Choroid plexus epithelial cell (primary cell): ENCODE results near the gene GPRC5A.
A peak's percentile ranks its signal among the peaks of the same experiment; 100 is the strongest.

Experiments
- DNase-seq: peaks from one replicate; pipeline ENCODE4 v3.0.0-alpha.2; 2010; ENCODE audit warnings: low read depth
- H3K4me3 ChIP-seq: 2 replicates; pipeline ENCODE4 v1.5.1; 2011; ENCODE audit warnings: low read depth, mild to moderate bottlenecking, control low read depth, low read length, moderate library complexity
- TF ChIP-seq, protein P1 (sequence below): conservative IDR thresholded peaks from 2 replicates; pipeline ENCODE4 v1.5.1; 2011; ENCODE audit warnings: low read depth, mild to moderate bottlenecking, control low read depth, inconsistent platforms, low read length, moderate library complexity

GPRC5A gene

DNA sequence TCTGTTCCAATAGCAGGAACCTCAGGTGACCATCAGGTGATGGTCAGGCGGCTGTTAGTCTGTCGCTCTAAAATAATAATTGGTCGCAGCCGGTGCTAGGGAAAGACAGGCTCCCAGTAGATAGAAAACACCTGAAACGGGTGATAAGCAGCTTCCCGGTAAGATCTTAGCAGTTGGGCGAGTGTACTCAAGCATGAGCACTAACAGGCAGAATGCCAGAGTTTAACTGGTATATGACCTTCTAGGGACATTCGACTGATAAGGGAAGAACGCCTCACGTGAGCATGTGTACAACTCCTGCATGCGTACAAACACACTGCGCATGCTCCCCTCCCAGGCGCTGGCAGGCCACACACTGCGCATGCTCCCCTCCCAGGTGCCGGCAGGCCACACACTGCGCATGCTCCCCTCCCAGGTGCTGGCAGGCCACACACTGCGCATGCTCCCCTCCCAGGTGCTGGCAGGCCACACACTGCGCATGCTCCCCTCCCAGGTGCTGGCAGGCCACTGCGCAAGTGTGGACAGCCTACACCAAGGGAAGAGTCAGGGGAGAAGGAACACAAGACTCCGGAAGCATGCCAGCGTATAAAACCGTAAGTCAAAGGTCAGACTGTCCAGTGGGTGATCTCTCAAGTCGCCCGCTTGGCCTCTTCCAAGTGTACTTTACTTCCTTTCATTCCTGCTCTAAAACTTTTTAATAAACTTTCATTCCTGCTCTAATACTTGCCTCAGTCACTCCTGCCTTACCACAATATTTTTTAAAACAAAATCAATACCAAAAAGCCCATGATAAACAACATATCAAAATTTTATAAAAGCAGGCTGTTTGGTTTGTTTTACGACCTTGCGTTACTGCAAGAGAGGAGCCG, 36.1 kb downstream of the GPRC5A start:
- peak; percentile 91 for DNase-seq
- H3K4me3 ChIP-seq, result peak overlapping the region; percentile 60
- TF ChIP-seq, protein P1, sequence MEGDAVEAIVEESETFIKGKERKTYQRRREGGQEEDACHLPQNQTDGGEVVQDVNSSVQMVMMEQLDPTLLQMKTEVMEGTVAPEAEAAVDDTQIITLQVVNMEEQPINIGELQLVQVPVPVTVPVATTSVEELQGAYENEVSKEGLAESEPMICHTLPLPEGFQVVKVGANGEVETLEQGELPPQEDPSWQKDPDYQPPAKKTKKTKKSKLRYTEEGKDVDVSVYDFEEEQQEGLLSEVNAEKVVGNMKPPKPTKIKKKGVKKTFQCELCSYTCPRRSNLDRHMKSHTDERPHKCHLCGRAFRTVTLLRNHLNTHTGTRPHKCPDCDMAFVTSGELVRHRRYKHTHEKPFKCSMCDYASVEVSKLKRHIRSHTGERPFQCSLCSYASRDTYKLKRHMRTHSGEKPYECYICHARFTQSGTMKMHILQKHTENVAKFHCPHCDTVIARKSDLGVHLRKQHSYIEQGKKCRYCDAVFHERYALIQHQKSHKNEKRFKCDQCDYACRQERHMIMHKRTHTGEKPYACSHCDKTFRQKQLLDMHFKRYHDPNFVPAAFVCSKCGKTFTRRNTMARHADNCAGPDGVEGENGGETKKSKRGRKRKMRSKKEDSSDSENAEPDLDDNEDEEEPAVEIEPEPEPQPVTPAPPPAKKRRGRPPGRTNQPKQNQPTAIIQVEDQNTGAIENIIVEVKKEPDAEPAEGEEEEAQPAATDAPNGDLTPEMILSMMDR, result no peak

DNA sequence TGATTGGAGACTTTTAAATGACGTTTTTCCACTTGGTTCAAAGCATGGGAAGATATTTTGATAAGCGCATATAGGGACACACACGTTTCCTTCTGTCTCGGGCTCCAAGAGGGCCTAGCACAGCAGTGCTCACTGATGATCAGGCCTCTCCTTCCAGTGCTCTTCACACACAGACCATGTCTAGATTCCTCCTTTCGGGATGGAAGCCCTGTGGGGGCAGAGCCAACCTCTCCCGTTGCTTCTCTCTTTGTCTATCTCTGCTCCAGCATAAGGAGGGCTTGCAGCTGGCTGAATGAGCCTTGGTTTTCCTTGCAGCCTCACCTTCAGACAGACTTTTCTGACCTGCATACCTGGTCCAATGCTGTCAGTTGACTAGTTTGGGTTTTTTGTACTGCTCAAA, 38.3 kb downstream of the GPRC5A start:
- no peak for DNase-seq
- H3K4me3 ChIP-seq, result no peak overlapping the region
- TF ChIP-seq, protein P1, result no peak

DNA sequence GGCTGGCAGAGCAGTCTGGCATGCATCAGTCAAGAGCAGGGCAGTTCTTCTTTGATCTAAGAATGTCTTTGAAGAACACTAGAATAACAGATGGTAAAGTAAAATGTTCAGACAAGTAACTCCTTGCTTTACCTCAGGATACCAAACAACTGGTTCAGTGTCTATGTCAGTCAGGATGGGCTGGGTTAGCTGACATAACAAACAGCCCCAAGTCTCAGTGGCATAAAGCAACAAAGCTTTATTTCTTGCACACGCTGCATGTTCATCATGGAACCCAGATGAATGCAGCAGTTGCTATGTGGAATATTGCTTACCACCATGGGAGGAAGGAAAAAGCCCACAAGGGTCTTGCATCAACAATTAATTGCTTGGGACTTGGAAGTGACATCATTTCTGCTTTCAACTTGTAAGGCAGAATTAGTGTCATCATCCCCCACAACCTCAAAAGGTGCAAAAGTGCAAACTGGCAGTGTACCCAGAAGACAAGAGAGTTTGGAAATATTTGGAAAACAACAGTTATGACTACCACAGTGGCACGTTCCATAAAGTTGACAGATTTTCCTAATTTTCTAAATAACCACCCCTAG, 39.4 kb downstream of the GPRC5A start:
- no peak for DNase-seq
- H3K4me3 ChIP-seq, result no peak overlapping the region
- TF ChIP-seq, protein P1, result no peak

DNA sequence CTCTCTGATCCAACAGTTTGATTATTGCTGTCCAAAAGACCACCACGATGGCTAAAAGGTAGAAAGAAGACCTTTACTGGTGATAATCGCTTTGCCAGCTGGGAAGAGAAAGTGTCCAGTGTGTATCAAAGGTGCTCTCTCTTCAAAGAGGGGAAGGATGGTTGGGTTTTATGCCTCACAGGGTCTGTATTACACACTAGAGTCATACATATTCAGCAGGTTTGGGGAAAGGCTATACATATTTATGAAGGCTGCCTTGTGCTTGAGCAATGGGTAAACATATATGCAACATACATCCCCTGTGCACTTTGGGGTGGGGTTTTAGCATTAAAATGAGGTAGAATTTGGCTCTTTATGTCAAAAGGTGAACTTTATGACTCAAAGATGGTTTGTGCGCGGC, 42.4 kb downstream of the GPRC5A start:
- TF ChIP-seq, protein P1, result no peak
- DNase-seq, result no peak
- no peak overlapping the region for H3K4me3 ChIP-seq

DNA sequence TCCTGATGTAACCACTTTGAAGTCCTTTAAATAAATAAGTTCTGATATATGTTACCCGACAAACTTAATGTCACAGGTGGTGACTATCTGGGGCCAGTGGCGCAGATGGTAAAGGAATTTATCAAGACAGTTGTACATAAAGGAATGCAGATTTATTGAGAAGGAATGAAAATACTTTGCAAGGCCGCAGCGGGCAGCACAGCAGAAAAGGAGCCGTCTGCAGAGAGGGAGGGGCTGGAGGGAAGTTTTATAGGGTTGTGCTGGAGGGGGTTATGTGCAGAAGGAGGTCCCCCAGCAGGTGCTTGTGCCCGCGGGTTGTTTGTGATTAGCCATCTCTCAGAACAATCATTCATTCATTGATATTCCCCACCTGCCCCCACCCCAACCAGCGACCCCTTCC, 43.2 kb downstream of the GPRC5A start:
- no peak overlapping the region for H3K4me3 ChIP-seq
- no peak for DNase-seq
- TF ChIP-seq, protein P1, result no peak

DNA sequence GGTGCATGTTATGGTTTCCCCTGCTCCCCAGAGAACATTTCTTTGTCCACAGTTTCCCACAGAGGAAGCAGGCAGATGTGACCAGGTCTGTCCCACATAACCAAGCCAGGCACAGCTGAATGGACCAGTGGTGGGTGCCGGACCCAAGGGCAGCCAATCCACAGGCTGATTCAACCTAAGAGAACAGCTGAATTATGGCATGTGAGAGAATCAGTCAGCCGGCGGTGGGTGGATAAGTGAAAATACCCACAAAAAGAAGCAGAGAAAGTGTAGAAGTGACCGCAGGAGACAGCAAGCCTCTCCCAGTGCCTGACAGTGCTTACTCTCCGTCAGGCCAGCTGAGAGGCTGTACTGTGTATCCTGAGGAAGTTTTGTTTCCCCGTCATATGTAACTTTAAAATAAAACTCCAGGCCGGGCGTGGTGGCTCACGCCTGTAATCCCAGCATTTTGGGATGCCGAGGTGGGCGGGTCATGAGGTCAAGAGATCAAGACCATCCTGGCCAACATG, 45.7 kb downstream of the GPRC5A start:
- TF ChIP-seq, protein P1, result no peak
- H3K4me3 ChIP-seq, result no peak overlapping the region
- no peak for DNase-seq

DNA sequence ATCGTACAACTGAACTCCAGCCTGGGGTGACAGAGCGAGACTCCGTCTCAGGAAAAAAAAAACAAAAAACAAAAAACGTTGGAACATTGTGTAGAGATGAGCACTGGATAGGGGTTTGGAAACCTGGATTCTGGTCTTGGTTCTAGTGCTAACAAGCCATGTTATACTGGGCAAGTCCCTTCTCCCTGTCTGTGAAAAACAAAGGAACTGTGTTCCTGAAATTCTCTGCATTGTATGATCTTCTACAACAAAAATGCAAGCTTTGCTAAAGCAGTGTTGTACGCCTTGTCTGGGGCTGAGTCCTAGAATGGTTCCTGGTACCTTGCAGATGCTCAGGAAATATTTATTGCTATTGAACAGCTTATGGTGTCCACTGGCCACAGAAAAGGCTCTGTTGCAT, 47.2 kb downstream of the GPRC5A start:
- TF ChIP-seq, protein P1, result no peak
- no peak for DNase-seq
- no peak overlapping the region for H3K4me3 ChIP-seq
